Activated CD4-positive, alpha-beta T cell treated with anti-CD3 and anti-CD28 coated beads, Interleukin-2, amount 50 U/mL, for 48 hours (primary cell): ENCODE measurements around the gene KNDC1.
"Not testable (repeated sequence)": the region's sequence is repeated elsewhere in the genome, so short reads cannot be mapped to it uniquely, and the experiment has no call there.

Experiments used
- DNase-seq, 2 experiments: peaks; one replicate each; pipeline ENCODE4 v3.0.0-alpha.2; 2020

Gene KNDC1

GRCh38 chr10:133227256-133227655, 67.2 kb downstream of the KNDC1 start:
- DNase-seq: no peak

DNA sequence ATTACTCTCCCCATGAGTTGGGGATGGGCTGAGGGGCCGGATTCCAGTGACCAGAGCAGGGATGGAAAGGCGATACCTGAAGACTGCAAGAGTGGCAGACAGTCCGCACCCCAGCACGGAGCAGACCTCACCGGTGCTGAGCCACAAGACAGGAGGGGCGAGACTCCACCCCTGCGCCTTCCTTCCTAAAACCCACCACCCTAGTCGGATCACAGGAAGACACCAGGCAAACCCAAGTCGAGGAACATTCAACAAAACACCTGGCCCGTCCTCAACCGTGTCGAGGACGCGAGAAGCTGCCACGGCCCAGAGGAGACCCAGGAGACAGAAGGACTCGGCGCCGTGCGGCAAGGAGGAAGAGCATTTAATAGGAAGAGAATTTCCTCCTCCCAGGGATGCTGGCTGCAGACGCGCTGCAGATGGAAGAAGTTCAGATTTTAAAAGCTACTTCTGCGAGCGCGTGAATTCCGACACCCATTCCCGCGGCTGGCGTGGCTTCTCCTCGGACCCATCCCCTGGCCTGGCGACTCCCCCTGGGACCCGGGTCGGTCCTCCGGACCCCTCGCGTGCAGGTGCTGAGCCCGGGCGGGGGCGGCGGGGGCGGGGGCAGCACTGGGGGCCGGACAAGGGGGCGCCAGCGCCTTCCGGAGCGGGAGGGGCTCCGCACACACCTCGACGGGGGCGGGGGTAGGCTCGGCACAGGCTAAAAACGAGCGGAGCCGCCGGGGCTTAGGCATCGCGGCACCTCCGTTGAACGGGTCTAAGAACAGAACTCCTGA, 69.4 kb downstream of the KNDC1 start:
- no peak for DNase-seq

DNA sequence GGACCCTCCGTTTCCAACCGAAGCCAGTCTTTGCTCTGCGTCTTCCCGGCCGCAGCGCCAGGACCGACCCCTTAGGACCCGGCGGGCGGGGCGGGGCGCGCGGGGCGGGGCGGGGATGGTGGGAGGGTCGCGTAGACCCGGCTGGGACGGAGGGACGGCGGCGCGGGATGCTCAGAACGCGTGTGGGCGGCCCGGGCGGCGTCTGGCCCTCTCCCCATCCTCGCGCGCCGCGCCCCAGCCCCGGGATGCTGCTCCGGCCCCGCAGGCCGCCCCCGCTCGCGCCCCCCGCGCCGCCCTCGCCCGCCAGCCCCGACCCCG, 70.0 kb downstream of the KNDC1 start, which contains the start of gene UTF1:
Gene UTF1 (plus strand): TSS at position 174 of the 318 bp plus-strand sequence. CDS start 72 bp downstream, at position 246.
- DNase-seq: no peak

DNA sequence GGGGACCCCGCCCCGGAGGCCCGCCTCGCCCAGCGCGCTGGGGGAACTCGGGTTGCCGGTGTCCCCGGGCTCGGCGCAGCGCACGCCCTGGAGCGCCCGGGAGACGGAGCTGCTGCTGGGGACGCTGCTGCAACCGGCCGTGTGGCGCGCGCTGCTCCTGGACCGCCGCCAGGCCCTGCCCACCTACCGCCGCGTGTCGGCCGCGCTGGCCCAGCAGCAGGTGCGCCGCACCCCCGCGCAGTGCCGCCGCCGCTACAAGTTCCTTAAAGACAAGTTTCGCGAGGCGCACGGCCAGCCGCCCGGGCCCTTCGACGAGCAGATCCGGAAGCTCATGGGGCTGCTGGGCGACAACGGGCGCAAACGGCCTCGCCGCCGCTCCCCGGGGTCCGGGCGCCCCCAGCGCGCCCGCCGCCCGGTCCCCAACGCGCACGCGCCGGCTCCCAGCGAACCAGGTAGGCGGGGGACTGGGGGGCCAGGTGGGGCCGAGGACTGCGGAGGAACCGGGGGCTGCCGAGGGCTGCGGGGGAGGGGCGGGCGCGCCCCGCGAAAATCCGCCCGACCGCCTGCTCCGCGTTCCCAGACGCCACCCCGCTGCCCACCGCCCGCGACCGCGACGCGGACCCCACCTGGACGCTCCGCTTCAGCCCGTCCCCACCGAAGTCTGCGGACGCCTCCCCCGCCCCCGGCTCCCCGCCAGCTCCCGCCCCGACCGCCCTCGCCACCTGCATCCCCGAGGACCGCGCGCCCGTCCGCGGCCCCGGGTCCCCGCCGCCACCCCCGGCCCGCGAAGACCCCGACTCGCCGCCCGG, 70.6 kb downstream of the KNDC1 start:
- DNase-seq: peak in 1 of 2 experiments; percentile 25

DNA sequence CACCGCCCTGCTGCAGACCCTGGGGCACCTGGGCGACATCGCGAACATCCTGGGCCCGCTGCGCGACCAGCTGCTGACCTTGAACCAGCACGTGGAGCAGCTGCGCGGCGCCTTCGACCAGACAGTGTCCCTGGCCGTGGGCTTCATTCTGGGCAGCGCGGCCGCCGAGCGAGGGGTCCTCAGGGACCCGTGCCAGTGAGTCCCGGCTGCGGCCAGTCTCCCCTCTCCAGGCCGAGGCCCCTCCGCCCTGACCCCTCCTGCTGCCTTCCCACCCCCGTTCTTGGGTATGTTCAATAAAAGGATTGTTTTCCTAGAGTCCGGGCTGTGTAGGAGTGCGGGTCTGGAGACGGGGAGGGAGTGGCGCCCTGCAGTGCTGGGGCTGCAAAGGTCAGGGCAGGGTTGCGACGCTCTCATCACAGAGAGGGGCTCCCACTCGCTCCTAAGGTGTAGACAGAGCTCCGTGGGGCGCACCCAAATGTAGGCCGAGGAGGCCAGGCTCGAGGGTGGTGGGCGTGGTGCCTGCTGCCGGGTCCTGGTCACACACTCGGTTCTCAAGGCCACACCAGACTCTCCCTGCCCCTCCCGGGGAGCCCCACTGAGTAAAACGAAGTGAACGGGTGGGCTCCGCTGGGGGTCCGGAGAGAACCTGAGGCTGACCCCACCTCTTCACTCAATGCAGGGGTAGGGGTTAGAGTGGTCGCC, 71.4 kb downstream of the KNDC1 start:
- DNase-seq: no peak

- DNase-seq: no peak
These were observed 72.0 kb downstream of the KNDC1 start for GRCh38 chr10:133231946-133232574.

DNA sequence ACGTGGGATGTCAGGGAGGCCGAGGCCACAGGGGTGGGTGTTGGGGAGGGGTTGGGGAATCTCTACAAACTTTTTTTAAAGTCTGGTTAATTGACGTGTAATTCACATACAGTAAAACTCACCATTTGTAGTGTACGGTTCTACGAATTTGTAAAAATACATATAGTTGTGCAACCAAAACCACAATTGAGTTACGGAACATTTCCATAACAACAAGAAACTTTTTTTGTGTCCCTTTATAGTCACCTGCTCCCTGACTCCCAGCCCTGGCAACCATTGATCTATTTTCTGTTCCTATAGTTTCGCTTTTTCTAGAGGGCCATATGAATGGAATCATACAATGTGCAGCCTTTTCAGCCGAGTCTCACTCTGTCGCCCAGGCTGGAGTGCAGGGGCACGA, 74.8 kb downstream of the KNDC1 start:
- DNase-seq: not testable (repeated sequence)

DNA sequence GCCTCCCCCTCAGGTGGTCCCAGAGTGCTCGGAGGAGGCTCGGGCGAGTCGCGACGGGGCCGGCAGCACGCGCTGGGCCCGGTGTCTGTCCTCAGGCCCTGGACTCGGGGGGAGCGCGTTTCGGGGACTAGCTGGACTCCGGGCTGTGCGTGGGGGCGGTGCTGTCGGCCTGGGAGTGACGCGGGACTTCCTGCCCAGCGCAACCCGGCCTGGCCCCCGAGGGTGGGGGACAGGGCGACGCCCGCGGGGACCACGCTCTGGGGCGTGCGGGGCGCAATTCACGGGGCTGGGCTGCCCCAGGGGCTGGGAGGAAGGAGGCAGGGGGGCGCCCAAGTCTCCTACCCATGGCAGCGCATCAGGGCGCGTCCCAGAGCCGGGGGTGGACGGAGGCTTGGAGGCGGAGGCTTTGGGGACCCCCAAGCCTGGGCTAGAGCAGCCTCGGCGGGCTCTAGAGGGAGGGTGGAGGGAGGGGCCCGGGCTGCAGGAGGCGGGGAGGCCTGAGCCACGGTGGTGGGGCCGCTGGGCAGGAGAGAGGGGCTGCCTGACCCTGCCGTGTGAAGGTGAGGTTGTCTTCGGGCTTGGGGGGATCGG, 75.3 kb downstream of the KNDC1 start:
- no peak for DNase-seq

DNA sequence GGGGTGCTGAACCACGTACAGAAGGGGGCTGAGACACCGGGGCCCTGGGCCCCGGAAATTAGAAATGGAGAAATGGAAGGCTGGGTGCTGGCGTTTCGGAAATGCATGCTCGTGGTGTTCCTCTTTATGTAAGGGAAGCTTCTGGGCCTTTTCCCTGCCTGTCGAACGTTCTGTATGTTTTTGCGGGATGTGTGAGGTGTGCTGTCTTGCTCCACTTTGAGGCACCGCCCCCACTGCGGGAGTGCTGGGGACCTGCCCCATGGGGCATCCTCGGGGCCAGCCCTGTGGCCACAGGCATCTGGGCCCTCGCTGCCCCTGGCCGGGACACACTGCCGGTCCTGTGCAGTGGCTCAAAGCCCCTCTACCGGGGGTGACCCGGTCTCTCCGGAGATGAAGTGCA, 75.9 kb downstream of the KNDC1 start:
- no peak for DNase-seq

- DNase-seq: no peak
These were observed 76.6 kb downstream of the KNDC1 start for GRCh38 chr10:133236401-133237240.

DNA sequence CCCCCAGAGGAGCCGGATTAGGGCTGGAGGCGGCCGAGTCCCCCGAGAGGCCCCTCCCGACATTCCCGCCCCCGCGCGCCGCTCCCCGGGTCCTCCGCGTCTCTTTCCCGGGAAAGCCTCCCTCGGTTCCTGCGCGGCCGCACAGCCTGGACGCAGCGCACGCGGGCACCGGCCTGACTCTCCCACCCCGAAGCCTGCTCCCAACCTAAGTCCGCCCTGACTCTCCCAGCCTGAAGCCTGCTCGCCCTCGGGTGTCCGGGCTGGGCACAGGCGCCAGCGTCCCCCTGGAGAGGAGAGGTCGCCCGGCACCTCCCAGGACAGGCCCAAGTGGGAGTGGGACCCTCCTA, 77.2 kb downstream of the KNDC1 start:
- DNase-seq: no peak

DNA sequence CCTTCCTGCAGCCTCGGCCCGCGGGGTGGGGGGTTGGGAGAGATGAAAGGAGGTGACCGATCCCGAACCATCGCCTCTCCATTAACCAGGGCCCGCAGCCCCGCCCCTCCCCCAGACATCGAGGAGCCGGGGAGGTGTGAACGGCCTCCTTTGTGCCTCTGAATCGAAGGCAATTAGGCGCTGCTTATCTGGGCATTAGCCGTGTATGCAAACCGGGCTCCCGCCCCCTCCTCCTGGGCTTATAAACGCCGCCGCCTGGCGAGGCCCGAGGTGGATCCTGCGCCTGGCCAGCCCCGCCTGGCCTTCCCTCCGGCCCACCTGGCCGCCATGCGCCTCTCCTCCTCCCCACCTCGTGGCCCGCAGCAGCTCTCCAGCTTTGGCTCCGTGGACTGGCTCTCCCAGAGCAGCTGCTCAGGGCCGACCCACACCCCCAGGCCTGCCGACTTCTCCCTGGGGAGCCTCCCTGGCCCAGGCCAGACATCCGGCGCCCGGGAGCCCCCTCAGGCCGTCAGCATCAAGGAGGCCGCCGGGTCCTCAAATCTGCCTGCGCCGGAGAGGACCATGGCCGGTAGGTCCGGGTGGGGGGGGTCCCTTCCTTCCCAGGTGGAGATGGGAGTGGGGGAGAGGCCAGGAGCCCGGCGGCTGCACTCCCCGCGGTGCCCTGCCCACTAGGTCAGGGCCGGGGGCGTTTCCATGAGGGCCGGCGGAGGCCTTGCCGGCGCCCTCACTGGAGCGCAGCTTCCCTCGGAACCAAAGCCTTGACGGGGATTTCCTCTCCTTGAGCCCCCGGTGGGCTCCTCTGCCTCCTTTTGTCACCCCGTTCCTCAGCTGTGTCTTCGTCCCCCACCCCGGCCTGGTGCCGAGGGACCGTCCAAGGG, 77.8 kb downstream of the KNDC1 start, which contains the start of gene VENTX:
Gene VENTX (plus strand): TSS at position 268 of the 878 bp plus-strand sequence. CDS start 60 bp downstream, at position 328.
- DNase-seq: no peak

GRCh38 chr10:133238466-133238804, 78.4 kb downstream of the KNDC1 start:
- DNase-seq: no peak

- no peak for DNase-seq
These were observed 80.0 kb downstream of the KNDC1 start for GRCh38 chr10:133239990-133240389.

- DNase-seq: no peak
These were observed 81.6 kb downstream of the KNDC1 start for GRCh38 chr10:133241501-133242205.

- DNase-seq: no peak
These were observed 82.8 kb downstream of the KNDC1 start for GRCh38 chr10:133242611-133243356.

DNA sequence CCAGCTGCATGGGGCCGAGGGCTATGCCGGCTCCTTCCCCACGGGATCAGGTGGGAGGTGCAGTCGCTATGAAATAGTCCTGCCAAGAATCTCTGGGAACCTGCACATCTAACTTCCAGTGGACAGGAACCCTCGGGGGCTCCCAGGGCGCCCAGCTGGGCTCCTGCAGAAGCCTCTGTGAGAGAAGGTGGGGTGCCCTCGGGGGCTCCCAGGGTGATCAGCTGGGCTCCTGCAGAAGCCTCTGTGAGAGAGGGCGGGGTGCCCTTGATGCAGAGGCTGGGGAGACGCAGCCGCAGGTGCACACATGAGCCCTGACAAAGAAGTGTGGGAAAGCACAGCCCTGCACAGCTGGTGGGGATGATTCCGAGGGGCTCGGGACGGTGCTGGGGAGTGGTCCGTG, 83.6 kb downstream of the KNDC1 start:
- no peak for DNase-seq

DNA sequence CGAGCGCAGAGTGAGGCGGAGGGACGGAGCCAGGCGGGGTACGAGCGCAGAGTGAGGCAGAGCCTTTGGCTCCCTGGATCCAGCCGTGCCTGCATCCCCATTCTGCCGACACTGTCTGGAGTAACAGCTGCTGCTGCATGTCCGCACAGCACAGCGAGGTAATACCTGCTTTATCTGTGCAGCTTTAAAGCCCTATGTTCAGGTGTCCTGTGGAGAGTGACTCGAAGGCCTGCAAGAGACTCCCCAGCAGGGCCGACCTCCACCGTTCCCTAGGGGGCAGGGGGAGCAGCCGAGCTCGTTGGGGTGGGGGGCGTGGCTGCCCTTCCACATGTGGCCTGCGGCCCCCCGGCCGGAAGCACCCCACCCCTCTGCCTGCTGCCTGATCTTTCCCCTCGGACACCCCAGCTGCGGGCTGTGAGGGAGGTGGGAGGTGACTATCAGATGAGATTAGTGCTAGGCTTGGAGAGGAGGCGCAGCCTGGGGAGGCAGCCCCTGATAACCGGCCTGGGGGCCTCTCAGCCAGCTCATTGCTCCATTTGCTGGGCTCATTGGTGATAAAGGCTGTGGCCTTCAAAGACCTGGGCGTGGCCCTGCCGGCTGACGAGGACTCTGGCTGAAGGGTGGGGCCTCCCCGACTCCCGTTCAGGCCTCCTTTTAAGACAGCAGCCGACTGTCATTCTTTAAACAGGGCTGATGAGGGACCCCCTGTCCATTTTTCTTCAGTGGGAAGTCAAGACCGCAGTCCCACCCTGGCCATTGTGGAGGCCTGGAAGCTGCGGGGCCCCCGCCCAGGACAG, 85.6 kb downstream of the KNDC1 start:
- DNase-seq: no peak

- no peak for DNase-seq
These were observed 86.2 kb downstream of the KNDC1 start for GRCh38 chr10:133246236-133246626.
